HG02571 (cell line): ENCODE measurements around the gene UGP2.
"Not testable (repeated sequence)": the region's sequence is repeated elsewhere in the genome, so short reads cannot be mapped to it uniquely, and the experiment has no call there.

Source experiments
- ATAC-seq: cut with Tn5 transposase; IDR thresholded peaks from one replicate; pipeline ENCODE4 v1.9.1; 2021; ENCODE audit warnings: mild to moderate bottlenecking, moderate library complexity; ENCODE audit not compliant: unreplicated experiment

The UGP2 gene

GRCh38 chr2:63840081-63840784 is 1.5 kb upstream of the UGP2 start:
- peak; percentile 25 for ATAC-seq

GRCh38 chr2:63840785-63841253 is 877 bp upstream of the UGP2 start:
- ATAC-seq, result peak; percentile 95

GRCh38 chr2:63842149-63843061 is 709 bp downstream of the UGP2 start:
- ATAC-seq, result no peak

GRCh38 chr2:63843093-63843492 is 1.4 kb downstream of the UGP2 start:
- ATAC-seq, result no peak

GRCh38 chr2:63843791-63844190 is 2.1 kb downstream of the UGP2 start:
- ATAC-seq, result no peak

GRCh38 chr2:63844616-63845015 is 2.9 kb downstream of the UGP2 start:
- ATAC-seq, result no peak

- ATAC-seq, result no peak
Measured at GRCh38 chr2:63845866-63846265, 4.2 kb downstream of the UGP2 start.

GRCh38 chr2:63846487-63846886 is 4.8 kb downstream of the UGP2 start:
- no peak for ATAC-seq

- not testable (repeated sequence) for ATAC-seq
Measured at GRCh38 chr2:63847571-63847970, 5.9 kb downstream of the UGP2 start.

GRCh38 chr2:63849381-63850203 is 7.9 kb downstream of the UGP2 start:
- ATAC-seq, result no peak

- no peak for ATAC-seq
Measured at GRCh38 chr2:63850204-63850571, 8.5 kb downstream of the UGP2 start.

- no peak for ATAC-seq
Measured at GRCh38 chr2:63850649-63851048, 9.0 kb downstream of the UGP2 start.

GRCh38 chr2:63851691-63852311 is 10.1 kb downstream of the UGP2 start:
- no peak for ATAC-seq

- no peak for ATAC-seq
Measured at GRCh38 chr2:63853527-63854310, 12.0 kb downstream of the UGP2 start.

GRCh38 chr2:63855418-63856302 is 14.0 kb downstream of the UGP2 start:
- no peak for ATAC-seq

- no peak for ATAC-seq
Measured at GRCh38 chr2:63856303-63856603, 14.6 kb downstream of the UGP2 start.

GRCh38 chr2:63858291-63858690 is 16.6 kb downstream of the UGP2 start:
- ATAC-seq, result no peak

GRCh38 chr2:63861220-63861822 is 19.6 kb downstream of the UGP2 start:
- ATAC-seq, result peak; percentile 73

GRCh38 chr2:63862806-63863205 is 21.1 kb downstream of the UGP2 start:
- no peak for ATAC-seq
